Midbrain (tissue), 1 donor: Measurements from ENCODE around the gene COL25A1.

Source experiments
- DNase-seq: peaks from one replicate; lab custom pipeline; 2025; lab: John Stamatoyannopoulos, UW

Gene COL25A1

GRCh38 chr4:108852691-108853090, 449.8 kb downstream of the COL25A1 start:
- DNase-seq: no peak

- no peak for DNase-seq
Measured at GRCh38 chr4:108851366-108851765, 451.1 kb downstream of the COL25A1 start.

GRCh38 chr4:108850219-108850649, 452.2 kb downstream of the COL25A1 start:
- no peak for DNase-seq

- no peak for DNase-seq
Measured at GRCh38 chr4:108849611-108850168, 452.8 kb downstream of the COL25A1 start.

GRCh38 chr4:108846568-108846967, 455.9 kb downstream of the COL25A1 start:
- DNase-seq: no peak

- no peak for DNase-seq
Measured at GRCh38 chr4:108840426-108840975, 462.0 kb downstream of the COL25A1 start.

DNA sequence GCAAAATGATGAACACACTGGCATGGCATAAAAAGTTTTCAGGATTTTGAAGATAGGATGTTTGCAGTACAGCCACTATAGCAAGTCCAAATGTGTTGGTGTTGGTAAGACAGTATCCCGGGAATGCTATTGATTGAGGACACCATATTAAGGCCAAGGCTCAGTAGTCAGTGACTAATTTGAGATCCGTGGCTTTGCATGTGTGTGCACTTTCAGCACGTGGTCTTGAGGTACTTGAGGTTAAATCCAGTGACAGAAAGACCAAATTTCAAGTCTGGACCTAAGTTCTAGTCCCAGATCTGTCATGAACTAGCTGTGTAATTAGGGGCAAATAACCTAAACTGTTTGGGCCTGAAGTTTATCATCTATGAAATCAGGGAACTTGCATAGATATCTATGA, 463.1 kb downstream of the COL25A1 start:
- no peak for DNase-seq

DNA sequence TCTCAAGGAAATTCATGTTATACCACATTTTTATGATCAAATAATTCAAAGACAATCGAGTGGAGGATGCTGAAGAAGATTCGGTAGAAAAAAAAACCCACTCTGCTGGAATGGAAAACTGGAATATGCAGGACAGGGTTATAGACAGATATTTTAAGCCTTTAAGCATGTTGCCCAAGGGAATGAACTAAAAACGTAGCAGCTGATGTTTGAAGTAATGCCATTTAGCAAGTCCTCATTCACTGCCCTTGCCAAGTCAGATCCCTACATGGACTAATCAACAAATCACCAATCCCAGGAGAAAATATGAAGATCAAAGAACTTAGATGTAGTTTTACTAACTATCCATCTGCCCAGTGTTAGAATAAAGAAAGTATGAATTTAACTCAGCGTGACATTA, 464.0 kb downstream of the COL25A1 start:
- no peak for DNase-seq

DNA sequence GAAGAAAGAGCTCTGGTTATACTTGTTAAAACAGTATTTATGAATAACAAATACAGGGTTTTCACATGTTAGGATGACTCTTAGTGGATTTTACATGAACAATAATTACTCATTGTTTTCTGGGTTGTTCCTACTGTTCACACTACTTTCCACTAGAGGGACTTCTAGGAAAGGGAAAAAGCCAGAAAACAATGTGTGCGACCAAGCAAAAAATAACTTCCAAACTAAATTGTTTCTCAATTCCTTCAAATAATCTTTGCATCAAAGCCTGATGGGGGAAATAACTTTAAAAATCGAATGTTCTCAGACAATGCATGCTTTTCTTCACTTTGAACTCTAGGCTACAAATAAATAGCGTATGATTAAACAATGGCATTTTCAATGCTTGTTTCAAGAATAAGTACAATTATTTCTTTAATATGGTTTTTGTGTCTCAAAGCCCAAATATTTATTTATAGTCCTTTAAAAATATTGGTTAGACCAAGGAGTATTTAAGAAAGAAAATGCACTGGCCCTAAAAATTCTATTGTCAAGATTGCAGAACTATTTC, 467.5 kb downstream of the COL25A1 start:
- DNase-seq: peak; percentile 62

- no peak for DNase-seq
Measured at GRCh38 chr4:108834166-108834834, 468.2 kb downstream of the COL25A1 start.

GRCh38 chr4:108833046-108833445, 469.4 kb downstream of the COL25A1 start:
- DNase-seq: no peak

DNA sequence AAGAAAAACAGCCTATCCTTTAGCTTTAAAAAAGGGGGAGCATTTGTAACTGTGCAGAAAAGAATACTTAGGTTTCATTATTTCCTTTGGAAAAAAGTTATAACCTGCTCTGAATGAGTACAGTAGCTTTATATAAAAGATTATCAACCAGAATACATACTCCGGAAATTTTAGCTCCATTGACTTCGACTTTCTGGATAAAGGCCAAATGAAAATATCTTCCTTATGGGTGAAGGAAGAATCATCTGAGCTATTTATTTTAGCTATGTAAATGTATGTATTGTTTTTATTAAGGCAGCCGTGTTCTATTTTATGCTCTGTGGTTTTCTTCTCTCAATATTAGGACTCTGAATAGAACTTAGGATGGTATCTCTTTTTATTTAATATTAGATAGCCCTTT, 470.6 kb downstream of the COL25A1 start:
- no peak for DNase-seq

GRCh38 chr4:108831291-108831690, 471.2 kb downstream of the COL25A1 start:
- no peak for DNase-seq

DNA sequence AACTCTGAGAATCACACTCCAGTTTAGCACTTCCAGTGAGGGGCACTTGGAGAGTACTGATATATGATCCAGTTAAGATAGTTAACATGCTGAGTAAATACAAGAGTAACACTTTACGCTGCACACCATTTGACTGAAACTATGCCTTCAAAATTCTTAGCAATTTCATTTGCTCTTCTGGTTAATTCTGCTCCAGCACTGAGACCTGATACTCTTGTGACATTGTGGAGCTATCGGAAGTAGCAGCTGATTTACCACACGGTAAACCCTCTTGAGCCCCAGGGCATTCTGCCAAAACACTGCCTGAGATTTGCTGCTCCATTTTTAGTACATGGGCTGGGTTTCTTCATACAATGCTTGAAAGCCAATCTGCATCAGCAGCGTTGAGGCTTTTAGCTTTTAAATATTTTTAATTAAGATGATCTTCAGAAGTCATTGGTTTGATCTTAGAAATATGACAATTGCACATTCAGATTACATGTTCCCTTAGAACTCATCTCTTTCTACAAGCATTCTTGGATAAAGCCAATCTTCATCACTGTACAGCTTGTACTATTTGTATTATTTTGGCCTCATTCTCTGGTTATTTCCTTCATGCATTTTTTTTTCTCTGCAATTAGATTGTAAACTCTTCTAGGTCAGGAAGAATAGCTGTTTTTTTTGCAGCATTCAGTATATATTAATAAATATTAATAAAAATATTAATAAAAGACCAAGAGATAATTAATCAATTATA, 471.8 kb downstream of the COL25A1 start:
- DNase-seq: no peak

- no peak for DNase-seq
Measured at GRCh38 chr4:108829966-108830492, 472.4 kb downstream of the COL25A1 start.

DNA sequence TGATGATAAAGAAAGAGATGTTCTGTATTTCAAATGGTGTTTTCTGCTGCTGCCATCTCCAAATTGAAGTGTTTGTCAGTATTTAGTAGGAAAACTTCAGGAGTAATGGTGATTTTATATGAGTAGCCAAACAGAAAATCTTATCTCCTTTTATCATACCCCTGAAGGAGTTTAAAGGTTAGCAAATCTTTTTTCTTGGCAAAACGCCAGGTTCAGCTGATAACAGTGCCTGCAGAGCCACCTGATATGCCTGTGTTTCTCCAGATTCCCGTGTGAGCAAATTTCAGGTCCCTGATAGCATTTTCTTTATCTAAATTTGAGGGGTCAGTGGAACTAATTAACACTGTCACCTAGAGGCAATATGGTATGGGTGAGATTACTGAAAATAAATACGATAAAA, 473.8 kb downstream of the COL25A1 start:
- DNase-seq: no peak

- DNase-seq: no peak
Measured at GRCh38 chr4:108825737-108826136, 476.7 kb downstream of the COL25A1 start.

DNA sequence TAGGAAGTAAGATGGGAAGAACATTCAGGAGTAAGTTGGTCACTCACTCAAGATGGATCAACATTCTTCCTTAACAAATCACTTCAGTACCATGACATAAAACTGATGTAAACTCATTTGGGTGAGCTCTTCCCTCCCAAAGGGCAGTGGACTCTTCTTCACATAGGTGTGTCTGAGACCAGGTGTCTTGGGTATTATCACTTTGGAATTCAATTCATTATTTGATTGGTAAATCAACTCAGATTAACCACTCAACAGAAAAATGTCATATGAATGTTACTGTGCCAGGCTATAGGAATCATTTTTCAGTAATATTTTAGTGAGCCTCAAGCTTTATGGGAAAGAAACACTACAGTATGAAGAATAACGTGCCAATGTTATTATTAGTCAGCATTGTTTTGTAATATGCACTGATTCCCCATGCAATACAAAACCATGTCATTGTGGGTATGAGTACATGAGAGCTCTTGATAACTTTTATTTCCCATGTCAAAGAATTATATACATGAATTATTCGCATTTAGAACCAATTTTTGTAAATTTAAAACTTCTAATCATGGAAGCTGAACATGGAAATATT, 481.0 kb downstream of the COL25A1 start:
- no peak for DNase-seq

- no peak for DNase-seq
Measured at GRCh38 chr4:108820492-108821350, 481.7 kb downstream of the COL25A1 start.

DNA sequence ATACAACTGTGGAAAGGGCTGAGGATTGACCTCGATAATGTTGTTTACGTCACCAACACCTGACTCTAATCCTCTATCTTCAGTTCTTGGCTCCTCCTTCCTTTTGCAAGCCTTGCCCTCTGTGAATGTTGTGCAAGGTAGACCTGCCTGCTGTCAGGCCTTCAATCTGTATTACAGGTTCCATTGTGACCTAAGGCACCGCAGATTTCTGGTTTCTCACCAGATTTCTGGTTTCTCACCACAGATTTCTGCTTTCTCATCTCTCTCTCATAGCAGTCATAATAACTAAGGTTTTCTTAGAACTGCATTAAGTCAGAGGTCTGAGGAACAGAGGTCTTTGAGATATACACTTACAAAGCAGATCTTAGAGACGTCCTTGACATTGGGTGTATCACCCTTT, 488.1 kb downstream of the COL25A1 start:
- DNase-seq: no peak

DNA sequence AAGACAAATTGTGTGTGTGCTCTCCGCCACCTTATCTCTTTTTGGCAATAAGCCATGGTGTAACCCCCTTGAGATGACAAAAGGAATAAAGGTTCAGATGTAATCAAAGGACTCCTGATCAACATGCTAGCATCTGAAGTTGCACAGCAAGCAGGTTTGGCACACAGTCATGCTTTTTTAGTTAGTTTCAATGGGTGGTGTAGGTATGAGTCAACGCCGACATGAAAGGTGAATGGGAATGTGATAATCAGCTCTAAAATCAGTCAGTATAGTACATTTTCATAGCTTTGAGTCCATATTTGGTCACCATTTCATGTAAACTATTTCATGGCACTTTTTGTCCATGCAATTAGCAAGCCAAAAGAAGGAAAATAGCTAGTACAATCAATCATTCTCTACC, 489.2 kb downstream of the COL25A1 start:
- no peak for DNase-seq
